HCT116 (cell line): ENCODE measurements around the gene TFF2. TPM values are rescaled to one million over a fixed set of nuclear protein-coding genes. Genes with fewer than 3 reads are reported as not detected.

Experiments used
- ATAC-seq: fragments of 200-7000 bp; cut with Tn5 transposase; 2 replicates; pipeline ENCODE4 v1.9.1; 2020; ENCODE audit warnings: mild to moderate bottlenecking, moderate library complexity
- BruUV-seq: library from RNA; stranded (reverse); fragments of 400-500 nt; replicated peaks from 2 replicates; lab custom pipeline; 2021; lab: Mats Ljungman, UMichigan
- CTCF ChIA-PET: fragments of 300-600 bp; sonication (Branson Sonifier 250); formaldehyde crosslinking; loops from one replicate; lab custom pipeline; 2021; ENCODE audit warnings: antibody characterized with exemption; lab: Charles Lee
- POLR2A ChIA-PET: fragments of 300-600, 350-600 bp; sonication (Branson Sonifier 250); formaldehyde crosslinking; loops from one replicate; lab custom pipeline; 2021; ENCODE audit warnings: antibody characterized with exemption; lab: Charles Lee
- RAD21 ChIA-PET, 2 experiments: fragments of 300-600 bp; sonication (Branson Sonifier 250); formaldehyde crosslinking; loops; one replicate each; lab custom pipeline; 2023; ENCODE audit warnings: low total read pairs in 2 of 2; ENCODE audit not compliant: uncharacterized antibody in 2 of 2, unreplicated experiment in 2 of 2, low non-redundant PET in 1 of 2; lab: Charles Lee
- DNase-seq: peaks from one replicate; pipeline ENCODE4 v3.0.0-alpha.2; 2010; ENCODE audit warnings: low read depth, low spot score
- H2AFZ ChIP-seq: fragments of 200-600 bp; shearing (Covaris generic), sonication (generic); 2 replicates; pipeline ENCODE4 v1.6.1; 2017; ENCODE audit warnings: low read depth, mixed run types, mixed read lengths, antibody characterized with exemption, low read length; ENCODE audit not compliant: poor library complexity, severe bottlenecking
- H3K27ac ChIP-seq: 2 replicates; pipeline ENCODE4 v1.5.1; 2012; ENCODE audit warnings: low read depth, low read length
- H3K27me3 ChIP-seq: fragments of 200-600 bp; sonication (generic); 2 replicates; pipeline ENCODE4 v1.6.1; 2016; ENCODE audit warnings: mixed run types, low read length, mixed read lengths; ENCODE audit not compliant: insufficient read depth
- H3K36me3 ChIP-seq, 2 experiments: fragments of 200-500 bp in 1 of 2; fragments of 200-600 bp in 1 of 2; sonication (Bioruptor generic) in 1 of 2; sonication (generic) in 1 of 2; 2 replicates each; pipeline versions ENCODE4 v1.5.1 to v1.6.1; 2014 to 2016; ENCODE audit warnings: low read length in 2 of 2, inconsistent platforms in 1 of 2, mixed read lengths in 1 of 2, mixed run types in 1 of 2; ENCODE audit not compliant: insufficient read depth in 2 of 2, control insufficient read depth in 1 of 2
- H3K4me1 ChIP-seq, 2 experiments: fragments of 200-600 bp in 1 of 2; sonication (generic) in 1 of 2; 2 replicates each; pipeline versions ENCODE4 v1.5.1 to v1.6.1; 2012 to 2017; ENCODE audit warnings: low read length in 2 of 2, inconsistent platforms in 1 of 2, mild to moderate bottlenecking in 1 of 2, mixed read lengths in 1 of 2, mixed run types in 1 of 2, moderate library complexity in 1 of 2; ENCODE audit not compliant: insufficient read depth in 2 of 2, control insufficient read depth in 1 of 2
- H3K4me2 ChIP-seq: fragments of 200-600 bp; sonication (generic); 2 replicates; pipeline ENCODE4 v1.6.1; 2017; ENCODE audit warnings: mixed run types, low read length, mixed read lengths
- H3K4me3 ChIP-seq, 2 experiments: fragments of 200-600 bp in 1 of 2; sonication (generic) in 1 of 2; replicated peaks in 1 of 2; 2 replicates each; pipeline ENCODE4 v1.5.1; 2011 to 2016; ENCODE audit warnings: low read length in 2 of 2, control low read depth in 1 of 2, low read depth in 1 of 2, mild to moderate bottlenecking in 1 of 2, mixed read lengths in 1 of 2, mixed run types in 1 of 2
- H3K79me2 ChIP-seq: fragments of 200-600 bp; sonication (generic); 2 replicates; pipeline ENCODE4 v1.6.1; 2017; ENCODE audit warnings: mild to moderate bottlenecking, mixed run types, low read length, moderate library complexity, mixed read lengths; ENCODE audit not compliant: insufficient read depth
- H3K9ac ChIP-seq: fragments of 200-600 bp; sonication (generic); 2 replicates; pipeline ENCODE4 v1.6.1; 2016; ENCODE audit warnings: low read length, mixed read lengths
- H3K9me2 ChIP-seq: fragments of 200-600 bp; sonication (generic), shearing (Covaris generic); 2 replicates; pipeline ENCODE4 v1.6.1; 2017; ENCODE audit warnings: mixed run types, mild to moderate bottlenecking, moderate library complexity; ENCODE audit not compliant: insufficient read depth
- H3K9me3 ChIP-seq, 2 experiments: fragments of 200-500 bp in 1 of 2; fragments of 200-600 bp in 1 of 2; sonication (Bioruptor generic) in 1 of 2; sonication (generic) in 1 of 2; 2 replicates each; pipeline ENCODE4 v1.6.1; 2014 to 2017; ENCODE audit warnings: low read length in 2 of 2, mixed read lengths in 2 of 2, inconsistent platforms in 1 of 2, low read depth in 1 of 2, mild to moderate bottlenecking in 1 of 2, mixed run types in 1 of 2, moderate library complexity in 1 of 2; ENCODE audit not compliant: control insufficient read depth in 1 of 2, insufficient read depth in 1 of 2
- H4K20me1 ChIP-seq: fragments of 200-600 bp; sonication (generic), shearing (Covaris generic); 2 replicates; pipeline ENCODE4 v1.6.1; 2017; ENCODE audit warnings: mixed run types, mild to moderate bottlenecking, moderate library complexity; ENCODE audit not compliant: insufficient read depth
- CBX3 ChIP-seq: IDR thresholded peaks from 2 replicates; pipeline ENCODE4 v1.6.1; 2012; ENCODE audit warnings: low read depth
- EGR1 ChIP-seq: IDR thresholded peaks from 2 replicates; pipeline ENCODE4 v1.6.1; 2012; ENCODE audit warnings: low read depth
- EZH2 ChIP-seq: fragments of 200-600 bp; sonication (generic); IDR thresholded peaks from 2 replicates; pipeline ENCODE4 v1.6.1; 2017; ENCODE audit warnings: antibody characterized with exemption, mixed run types
- POLR2AphosphoS5 ChIP-seq: IDR thresholded peaks from 2 replicates; pipeline ENCODE4 v1.6.1; 2011; ENCODE audit warnings: mild to moderate bottlenecking, low read depth, low read length, moderate library complexity
- intact Hi-C: fragments of 100-400 bp; cut with micrococcal nuclease; formaldehyde crosslinking; loops from 2 replicates; pipeline ENCODE4 v1.10.0; 2022
- total RNA-seq: library from RNA; stranded (reverse); gene quantifications from one replicate; pipeline ENCODE4 v1.2.1, GENCODE V29; 2021; ENCODE audit not compliant: unreplicated experiment
- TF ChIP-seq, protein P1 (sequence below), 3 experiments: fragments of 200-600 bp in 1 of 3; sonication (generic) in 1 of 3; IDR thresholded peaks in 2 of 3; conservative IDR thresholded peaks in 1 of 3; 2 replicates each; pipeline ENCODE4 v1.5.1; 2012 to 2017; ENCODE audit warnings: low read depth in 2 of 3, low read length in 2 of 3, antibody characterized with exemption in 1 of 3, borderline replicate concordance in 1 of 3, control low read depth in 1 of 3, mild to moderate bottlenecking in 1 of 3, mixed read lengths in 1 of 3, mixed run types in 1 of 3, moderate library complexity in 1 of 3; ENCODE audit not compliant: insufficient read depth in 1 of 3
- TF ChIP-seq, protein P2 (sequence below): IDR thresholded peaks from 2 replicates; pipeline ENCODE4 v1.6.1; 2012; ENCODE audit warnings: low read depth

Gene TFF2
- total RNA-seq, 1 experiment from 2014 or later = not detected

DNA sequence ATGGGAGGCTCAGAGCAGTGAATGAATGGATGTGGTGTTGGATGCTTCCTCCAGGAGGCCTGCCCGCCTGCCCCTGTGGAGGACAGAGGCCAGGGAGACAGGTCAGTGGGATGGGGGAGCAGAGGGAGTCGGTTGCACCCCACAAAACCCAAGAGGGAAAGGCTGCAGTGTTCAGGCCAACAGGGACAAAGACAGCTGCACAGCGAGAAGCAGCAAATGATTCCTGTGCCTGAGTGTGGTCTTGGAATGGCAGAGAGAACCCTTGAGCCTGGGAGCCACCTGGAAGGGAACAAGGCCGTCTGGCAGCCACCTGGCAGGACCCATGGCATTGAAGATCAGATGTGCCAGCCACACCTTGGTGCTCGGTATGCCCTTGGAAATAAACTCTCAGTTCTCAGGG, 43.7 kb downstream of the TFF2 start:
- no peaks in the 10 kb centered on the region for H3K27me3 ChIP-seq
- RAD21 ChIA-PET = no interaction called here
- no peak overlapping the region for H3K4me3 ChIP-seq
- BruUV-seq = no TSS peak
- H3K9me3 ChIP-seq = no peaks in the 10 kb centered on the region
- no peaks in the 10 kb centered on the region for H3K9me2 ChIP-seq
- no peak overlapping the region for H3K9ac ChIP-seq
- no peak overlapping the region for H3K4me2 ChIP-seq
- no peak for DNase-seq
- no peak for ATAC-seq
- no peak overlapping the region for H3K27ac ChIP-seq
- intact Hi-C loops = no loop called here
- CTCF ChIA-PET = no interaction called here
- peaks cover 0 to 5% of the 10 kb centered on the region in 2 experiments; a peak in 1 of 4 replicates for H3K4me1 ChIP-seq
- H4K20me1 ChIP-seq = no peaks in the 10 kb centered on the region
- H2AFZ ChIP-seq = no peak overlapping the region
- POLR2A ChIA-PET = no interaction called here
- no peaks in the 10 kb centered on the region for H3K36me3 ChIP-seq
- TF ChIP-seq EGR1 = no peak
- no peaks in the 10 kb centered on the region for H3K79me2 ChIP-seq

DNA sequence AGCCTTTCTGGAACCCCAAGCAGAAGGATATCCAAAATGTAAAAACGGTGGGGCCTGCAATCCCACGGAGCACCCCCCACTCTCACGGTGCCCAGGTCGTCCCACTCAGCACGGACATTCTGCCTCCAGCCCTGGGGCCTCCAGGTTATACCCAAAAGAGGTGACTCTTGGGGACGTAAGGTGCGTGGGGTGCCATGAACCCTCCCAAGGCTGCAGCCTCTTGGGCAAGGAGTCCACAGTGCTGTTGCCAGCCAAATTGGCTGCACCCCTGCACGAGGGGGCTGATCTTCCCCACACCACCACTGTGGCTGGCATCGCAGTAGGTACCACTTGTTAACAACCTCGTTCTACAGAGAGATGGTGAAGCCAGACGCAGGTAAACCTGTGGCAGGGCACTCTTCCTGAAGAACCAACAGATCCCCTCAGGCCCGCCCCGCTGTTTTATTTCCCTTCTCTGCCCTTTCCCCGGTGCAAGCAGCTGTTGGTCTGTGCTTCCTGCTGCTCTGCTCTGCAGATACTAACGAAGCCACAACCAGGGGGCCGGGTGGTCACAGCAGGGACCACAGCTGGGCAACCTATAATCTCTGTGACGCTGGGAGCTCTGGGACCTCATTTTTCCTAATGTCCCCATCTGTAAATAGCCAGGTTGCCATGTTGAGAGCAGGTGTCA, 44.3 kb downstream of the TFF2 start:
- peaks cover 0 to 5% of the 10 kb centered on the region in 2 experiments; a peak in 1 of 4 replicates for H3K4me1 ChIP-seq
- no peaks in the 10 kb centered on the region for H3K79me2 ChIP-seq
- H3K4me3 ChIP-seq = no peak overlapping the region
- TF ChIP-seq, protein P1, sequence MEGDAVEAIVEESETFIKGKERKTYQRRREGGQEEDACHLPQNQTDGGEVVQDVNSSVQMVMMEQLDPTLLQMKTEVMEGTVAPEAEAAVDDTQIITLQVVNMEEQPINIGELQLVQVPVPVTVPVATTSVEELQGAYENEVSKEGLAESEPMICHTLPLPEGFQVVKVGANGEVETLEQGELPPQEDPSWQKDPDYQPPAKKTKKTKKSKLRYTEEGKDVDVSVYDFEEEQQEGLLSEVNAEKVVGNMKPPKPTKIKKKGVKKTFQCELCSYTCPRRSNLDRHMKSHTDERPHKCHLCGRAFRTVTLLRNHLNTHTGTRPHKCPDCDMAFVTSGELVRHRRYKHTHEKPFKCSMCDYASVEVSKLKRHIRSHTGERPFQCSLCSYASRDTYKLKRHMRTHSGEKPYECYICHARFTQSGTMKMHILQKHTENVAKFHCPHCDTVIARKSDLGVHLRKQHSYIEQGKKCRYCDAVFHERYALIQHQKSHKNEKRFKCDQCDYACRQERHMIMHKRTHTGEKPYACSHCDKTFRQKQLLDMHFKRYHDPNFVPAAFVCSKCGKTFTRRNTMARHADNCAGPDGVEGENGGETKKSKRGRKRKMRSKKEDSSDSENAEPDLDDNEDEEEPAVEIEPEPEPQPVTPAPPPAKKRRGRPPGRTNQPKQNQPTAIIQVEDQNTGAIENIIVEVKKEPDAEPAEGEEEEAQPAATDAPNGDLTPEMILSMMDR (IDR thresholded peaks at IDR 0.05 in 2 of 3, conservative IDR thresholded peaks at IDR 0.05 in 1 of 3; ENCODE audit: borderline replicate concordance in 1 of 3, insufficient read depth in 1 of 3, low read depth in 2 of 3, low read length in 2 of 3) = no peak
- TF ChIP-seq EZH2 (no peak), EGR1 (no peak), POLR2AphosphoS5 (no peak), CBX3 (no peak)
- TF ChIP-seq, protein P2, sequence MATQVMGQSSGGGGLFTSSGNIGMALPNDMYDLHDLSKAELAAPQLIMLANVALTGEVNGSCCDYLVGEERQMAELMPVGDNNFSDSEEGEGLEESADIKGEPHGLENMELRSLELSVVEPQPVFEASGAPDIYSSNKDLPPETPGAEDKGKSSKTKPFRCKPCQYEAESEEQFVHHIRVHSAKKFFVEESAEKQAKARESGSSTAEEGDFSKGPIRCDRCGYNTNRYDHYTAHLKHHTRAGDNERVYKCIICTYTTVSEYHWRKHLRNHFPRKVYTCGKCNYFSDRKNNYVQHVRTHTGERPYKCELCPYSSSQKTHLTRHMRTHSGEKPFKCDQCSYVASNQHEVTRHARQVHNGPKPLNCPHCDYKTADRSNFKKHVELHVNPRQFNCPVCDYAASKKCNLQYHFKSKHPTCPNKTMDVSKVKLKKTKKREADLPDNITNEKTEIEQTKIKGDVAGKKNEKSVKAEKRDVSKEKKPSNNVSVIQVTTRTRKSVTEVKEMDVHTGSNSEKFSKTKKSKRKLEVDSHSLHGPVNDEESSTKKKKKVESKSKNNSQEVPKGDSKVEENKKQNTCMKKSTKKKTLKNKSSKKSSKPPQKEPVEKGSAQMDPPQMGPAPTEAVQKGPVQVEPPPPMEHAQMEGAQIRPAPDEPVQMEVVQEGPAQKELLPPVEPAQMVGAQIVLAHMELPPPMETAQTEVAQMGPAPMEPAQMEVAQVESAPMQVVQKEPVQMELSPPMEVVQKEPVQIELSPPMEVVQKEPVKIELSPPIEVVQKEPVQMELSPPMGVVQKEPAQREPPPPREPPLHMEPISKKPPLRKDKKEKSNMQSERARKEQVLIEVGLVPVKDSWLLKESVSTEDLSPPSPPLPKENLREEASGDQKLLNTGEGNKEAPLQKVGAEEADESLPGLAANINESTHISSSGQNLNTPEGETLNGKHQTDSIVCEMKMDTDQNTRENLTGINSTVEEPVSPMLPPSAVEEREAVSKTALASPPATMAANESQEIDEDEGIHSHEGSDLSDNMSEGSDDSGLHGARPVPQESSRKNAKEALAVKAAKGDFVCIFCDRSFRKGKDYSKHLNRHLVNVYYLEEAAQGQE = no peak
- TF ChIP-seq, all 23 proteins: peak for 0
- no peak overlapping the region for H2AFZ ChIP-seq
- H3K9me2 ChIP-seq = no peaks in the 10 kb centered on the region
- H3K36me3 ChIP-seq = no peaks in the 10 kb centered on the region
- BruUV-seq = no TSS peak
- no peaks in the 10 kb centered on the region for H4K20me1 ChIP-seq
- intact Hi-C loops = no loop called here
- ChIA-PET CTCF (no interaction called here), RAD21 (no interaction called here), POLR2A (no interaction called here)
- H3K27me3 ChIP-seq = no peaks in the 10 kb centered on the region
- ATAC-seq (no peak), DNase-seq (no peak)
- no peaks in the 10 kb centered on the region for H3K9me3 ChIP-seq
- H3K4me2 ChIP-seq = no peak overlapping the region
- no peak overlapping the region for H3K9ac ChIP-seq
- no peak overlapping the region for H3K27ac ChIP-seq
